KMS-11 (cell line): ENCODE measurements around the gene NINL.

Experiments used
- H2AFZ ChIP-seq: fragments of 200-600 bp; sonication (generic); 2 replicates; pipeline ENCODE4 v1.6.1; 2016; ENCODE audit warnings: antibody characterized with exemption, mixed run types, low read depth
- H3K27ac ChIP-seq: fragments of 200-600 bp; sonication (generic); 2 replicates; pipeline ENCODE4 v1.6.1; 2016; ENCODE audit warnings: mild to moderate bottlenecking, mixed run types
- H3K27me3 ChIP-seq: fragments of 200-600 bp; sonication (generic); 2 replicates; pipeline ENCODE4 v1.6.1; 2017; ENCODE audit warnings: mild to moderate bottlenecking, low read depth, mixed run types, moderate library complexity; ENCODE audit not compliant: insufficient read depth
- H3K36me3 ChIP-seq: fragments of 200-600 bp; sonication (generic); 2 replicates; pipeline ENCODE4 v1.6.1; 2017; ENCODE audit warnings: mild to moderate bottlenecking, mixed run types; ENCODE audit not compliant: insufficient read depth
- H3K4me1 ChIP-seq: fragments of 200-600 bp; sonication (generic); 2 replicates; pipeline ENCODE4 v1.6.1; 2016; ENCODE audit warnings: mild to moderate bottlenecking, low read depth, mixed run types; ENCODE audit not compliant: poor library complexity, severe bottlenecking
- H3K4me2 ChIP-seq: fragments of 200-600 bp; sonication (generic); 2 replicates; pipeline ENCODE4 v1.7.0; 2016; ENCODE audit warnings: mild to moderate bottlenecking, mixed run types
- H3K4me3 ChIP-seq: fragments of 200-600 bp; sonication (generic); IDR thresholded peaks from 2 replicates; pipeline ENCODE4 v1.6.1; 2017; ENCODE audit warnings: low read depth, low read length, mixed read lengths; ENCODE audit not compliant: insufficient read depth
- H3K79me2 ChIP-seq: fragments of 200-600 bp; sonication (generic); 2 replicates; pipeline ENCODE4 v1.6.1; 2016; ENCODE audit warnings: low read depth, mixed run types; ENCODE audit not compliant: insufficient read depth
- H3K9ac ChIP-seq: fragments of 200-600 bp; sonication (generic); 2 replicates; pipeline ENCODE4 v1.6.1; 2016; ENCODE audit warnings: mild to moderate bottlenecking, mixed run types
- H4K20me1 ChIP-seq: fragments of 200-600 bp; sonication (generic); 2 replicates; pipeline ENCODE4 v1.6.1; 2016; ENCODE audit warnings: mild to moderate bottlenecking, mixed run types; ENCODE audit not compliant: insufficient read depth
- CTCF ChIP-seq: fragments of 200-600 bp; sonication (generic); conservative IDR thresholded peaks from 2 replicates; pipeline ENCODE4 v1.6.1; 2017; ENCODE audit warnings: low read depth, mild to moderate bottlenecking, antibody characterized with exemption, low read length, moderate library complexity, mixed read lengths

Gene NINL

GRCh38 chr20:25549172-25549773, 36.1 kb downstream of the NINL start:
- Histone ChIP-seq H3K4me2 (no peak overlapping the region), H3K27me3 (no peaks in the 10 kb centered on the region), H4K20me1 (no peaks in the 10 kb centered on the region), H3K9ac (no peak overlapping the region), H3K4me1 (no peaks in the 10 kb centered on the region), H3K27ac (no peak overlapping the region), H2AFZ (no peak overlapping the region), H3K36me3 (no peaks in the 10 kb centered on the region), H3K4me3 (no peak overlapping the region), H3K79me2 (no peaks in the 10 kb centered on the region)
- TF ChIP-seq CTCF, result no peak

GRCh38 chr20:25548613-25549086, 36.7 kb downstream of the NINL start:
- Histone ChIP-seq H3K79me2 (no peaks in the 10 kb centered on the region), H3K4me2 (no peak overlapping the region), H3K36me3 (no peaks in the 10 kb centered on the region), H4K20me1 (no peaks in the 10 kb centered on the region), H3K4me3 (no peak overlapping the region), H2AFZ (no peak overlapping the region), H3K27ac (no peak overlapping the region), H3K9ac (no peak overlapping the region), H3K27me3 (no peaks in the 10 kb centered on the region), H3K4me1 (no peaks in the 10 kb centered on the region)
- no peak for TF ChIP-seq CTCF

GRCh38 chr20:25547999-25548398, 37.3 kb downstream of the NINL start:
- no peaks in the 10 kb centered on the region for H3K27me3 ChIP-seq
- H3K4me2 ChIP-seq, result no peak overlapping the region
- H3K9ac ChIP-seq, result no peak overlapping the region
- H3K4me1 ChIP-seq, result no peaks in the 10 kb centered on the region
- no peak overlapping the region for H3K4me3 ChIP-seq
- no peak overlapping the region for H2AFZ ChIP-seq
- no peaks in the 10 kb centered on the region for H3K79me2 ChIP-seq
- H4K20me1 ChIP-seq, result no peaks in the 10 kb centered on the region
- no peak for TF ChIP-seq CTCF
- H3K27ac ChIP-seq, result no peak overlapping the region
- H3K36me3 ChIP-seq, result no peaks in the 10 kb centered on the region

GRCh38 chr20:25547063-25547462, 38.3 kb downstream of the NINL start:
- TF ChIP-seq CTCF, result no peak
- Histone ChIP-seq H3K36me3 (no peaks in the 10 kb centered on the region), H3K4me1 (no peaks in the 10 kb centered on the region), H2AFZ (no peak overlapping the region), H4K20me1 (no peaks in the 10 kb centered on the region), H3K79me2 (no peaks in the 10 kb centered on the region), H3K27me3 (no peaks in the 10 kb centered on the region), H3K4me2 (no peak overlapping the region), H3K27ac (no peak overlapping the region), H3K4me3 (no peak overlapping the region), H3K9ac (no peak overlapping the region)
